Measurements from ENCODE around the gene NOXRED1. TPM values are rescaled to one million over a fixed set of nuclear protein-coding genes. Genes with fewer than 3 reads are reported as not detected.

The NOXRED1 gene
- total RNA-seq, 1 experiment from 2014 or later = 0.41 TPM

- ChIA-PET CTCF (no interaction called here), POLR2A (no interaction called here)
- no peak for DNase-seq
- H3K9me3 ChIP-seq = no peaks in the 10 kb centered on the region
- no peaks in the 10 kb centered on the region for H3K27me3 ChIP-seq (replicated peaks; ENCODE audit: control insufficient read depth, insufficient read depth, low read length)
- Mint-ChIP-seq H3K4me3 (ENCODE audit: unreplicated experiment) (no peak overlapping the region), H3K27ac (ENCODE audit: unreplicated experiment) (no peak overlapping the region), H3K27me3 (ENCODE audit: insufficient read depth, unreplicated experiment) (no peaks in the 10 kb centered on the region), H3K9me3 (ENCODE audit: unreplicated experiment) (no peaks in the 10 kb centered on the region), H3K36me3 (ENCODE audit: insufficient read depth, unreplicated experiment) (peaks cover 6% of the 10 kb centered on the region), H3K4me1 (ENCODE audit: low read depth, unreplicated experiment) (no peaks in the 10 kb centered on the region)
- no TSS peak for BruUV-seq (replicated peaks)
- intact Hi-C loops (cut with micrococcal nuclease; ENCODE audit: unreplicated experiment) = no loop called here
- no peaks in the 10 kb centered on the region for H3K4me1 ChIP-seq
- H3K4me3 ChIP-seq (ENCODE audit: low read depth, low read length) = no peak overlapping the region
- no peaks in the 10 kb centered on the region for H3K36me3 ChIP-seq (ENCODE audit: control insufficient read depth, insufficient read depth, low read length)
- TF ChIP-seq CTCF (IDR thresholded peaks at IDR 0.05; ENCODE audit: insufficient read depth in 1 of 2, low read depth in 1 of 2, low read length in 1 of 2, severe bottlenecking in 1 of 2, unreplicated experiment in 1 of 2) = no peak
These were observed 75.6 kb downstream of the NOXRED1 start for GRCh38 chr14:77347751-77348150.

GRCh38 chr14:77346495-77346894 lies 76.8 kb downstream of the NOXRED1 start:
- H3K9me3 ChIP-seq = no peaks in the 10 kb centered on the region
- intact Hi-C loops (cut with micrococcal nuclease; ENCODE audit: unreplicated experiment) = no loop called here
- no peak for TF ChIP-seq CTCF (IDR thresholded peaks at IDR 0.05; ENCODE audit: insufficient read depth in 1 of 2, low read depth in 1 of 2, low read length in 1 of 2, severe bottlenecking in 1 of 2, unreplicated experiment in 1 of 2)
- no peaks in the 10 kb centered on the region for H3K36me3 ChIP-seq (ENCODE audit: control insufficient read depth, insufficient read depth, low read length)
- no peaks in the 10 kb centered on the region for H3K27me3 Mint-ChIP-seq (ENCODE audit: insufficient read depth, unreplicated experiment)
- no peak overlapping the region for H3K4me3 ChIP-seq (ENCODE audit: low read depth, low read length)
- no TSS peak for BruUV-seq (replicated peaks)
- no peaks in the 10 kb centered on the region for H3K4me1 Mint-ChIP-seq (ENCODE audit: low read depth, unreplicated experiment)
- DNase-seq = no peak
- H3K4me1 ChIP-seq = no peaks in the 10 kb centered on the region
- ChIA-PET POLR2A (no interaction called here), CTCF (interaction anchor here (0.6 kb wide), 1 partner anchor 1827 kb away, joined by 12 read pairs; no protein-coding TSS in a partner anchor)
- no peak overlapping the region for H3K4me3 Mint-ChIP-seq (ENCODE audit: unreplicated experiment)
- H3K27ac Mint-ChIP-seq (ENCODE audit: unreplicated experiment) = no peak overlapping the region
- no peaks in the 10 kb centered on the region for H3K27me3 ChIP-seq (replicated peaks; ENCODE audit: control insufficient read depth, insufficient read depth, low read length)
- no peaks in the 10 kb centered on the region for H3K9me3 Mint-ChIP-seq (ENCODE audit: unreplicated experiment)
- H3K36me3 Mint-ChIP-seq (ENCODE audit: insufficient read depth, unreplicated experiment) = peaks cover 6% of the 10 kb centered on the region

GRCh38 chr14:77344377-77344996 lies 78.8 kb downstream of the NOXRED1 start:
- no TSS peak for BruUV-seq (replicated peaks)
- intact Hi-C loops (cut with micrococcal nuclease; ENCODE audit: unreplicated experiment) = no loop called here
- POLR2A ChIA-PET = no interaction called here
- Mint-ChIP-seq H3K27ac (ENCODE audit: unreplicated experiment) (no peak overlapping the region), H3K9me3 (ENCODE audit: unreplicated experiment) (no peaks in the 10 kb centered on the region), H3K36me3 (ENCODE audit: insufficient read depth, unreplicated experiment) (peaks cover 5% of the 10 kb centered on the region), H3K4me1 (ENCODE audit: low read depth, unreplicated experiment) (no peaks in the 10 kb centered on the region), H3K27me3 (ENCODE audit: insufficient read depth, unreplicated experiment) (no peaks in the 10 kb centered on the region), H3K4me3 (ENCODE audit: unreplicated experiment) (no peak overlapping the region)
- Histone ChIP-seq H3K4me1 (no peaks in the 10 kb centered on the region), H3K9me3 (no peaks in the 10 kb centered on the region), H3K27me3 (replicated peaks; ENCODE audit: control insufficient read depth, insufficient read depth, low read length) (no peaks in the 10 kb centered on the region), H3K36me3 (ENCODE audit: control insufficient read depth, insufficient read depth, low read length) (no peaks in the 10 kb centered on the region), H3K4me3 (ENCODE audit: low read depth, low read length) (no peak overlapping the region)
- DNase-seq = no peak
- TF ChIP-seq CTCF (IDR thresholded peaks at IDR 0.05; ENCODE audit: insufficient read depth in 1 of 2, low read depth in 1 of 2, low read length in 1 of 2, severe bottlenecking in 1 of 2, unreplicated experiment in 1 of 2) = no peak
- CTCF ChIA-PET = no interaction called here

Other genes starting within 250 kb of the NOXRED1 start
- 1.3 and 1.4 TPM in 2 replicates for gene TMEM63C, start 241.7 kb downstream of the NOXRED1 start, total RNA-seq (2022)
- gene NGB, start 152.3 kb downstream of the NOXRED1 start, total RNA-seq (2022) = not detected in 2 replicates
- 30.4 and 36.9 TPM in 2 replicates for gene POMT2, start 102.6 kb downstream of the NOXRED1 start, total RNA-seq (2022)
- gene GSTZ1, start 102.5 kb downstream of the NOXRED1 start, total RNA-seq (2022) = 16.9 and 17.0 TPM in 2 replicates
- gene TMED8, start 46.4 kb downstream of the NOXRED1 start, total RNA-seq (2022) = 13.3 and 14.1 TPM in 2 replicates
- gene SAMD15, start 46.1 kb downstream of the NOXRED1 start, total RNA-seq (2022) = 0.82 and 1.5 TPM in 2 replicates
- gene VIPAS39, start 34.1 kb upstream of the NOXRED1 start, total RNA-seq (2022) = 20.0 and 20.7 TPM in 2 replicates
- 161 and 193 TPM in 2 replicates for gene AHSA1, start 34.6 kb upstream of the NOXRED1 start, total RNA-seq (2022)
- 10.6 and 13.3 TPM in 2 replicates for gene ISM2, start 75.3 kb upstream of the NOXRED1 start, total RNA-seq (2022)
- 45.8 and 49.6 TPM in 2 replicates for gene SPTLC2, start 193.1 kb upstream of the NOXRED1 start, total RNA-seq (2022)

Measured in Caco-2 (cell line).